Nephron (organoid): ENCODE data around the gene PPP6R1.

Experiments used
- H3K27ac Mint-ChIP-seq, 3 experiments: 2 replicates each; pipeline ENCODE4 v1.8.0; 2020; ENCODE audit warnings: mixed read lengths in 3 of 3, mild to moderate bottlenecking in 2 of 3, moderate library complexity in 1 of 3
- H3K27me3 Mint-ChIP-seq: 2 replicates; pipeline ENCODE4 v1.8.0; 2021; ENCODE audit warnings: low read depth, mild to moderate bottlenecking, moderate library complexity, mixed read lengths
- H3K36me3 Mint-ChIP-seq: 2 replicates; pipeline ENCODE4 v1.8.0; 2020; ENCODE audit warnings: low read depth, mixed read lengths
- H3K4me1 Mint-ChIP-seq: 2 replicates; pipeline ENCODE4 v1.8.0; 2020; ENCODE audit warnings: mixed read lengths
- H3K4me3 Mint-ChIP-seq, 3 experiments: 2 replicates each; pipeline ENCODE4 v1.8.0; 2020; ENCODE audit warnings: mild to moderate bottlenecking in 3 of 3, mixed read lengths in 3 of 3, moderate library complexity in 2 of 3
- H3K9me3 Mint-ChIP-seq: 2 replicates; pipeline ENCODE4 v1.8.0; 2020; ENCODE audit warnings: mixed read lengths
- CTCF ChIP-seq, 3 experiments: fragments of 200-600 bp; sonication (generic); IDR thresholded peaks; one replicate each; pipeline ENCODE4 v1.5.0; 2021; ENCODE audit warnings: antibody characterized with exemption in 3 of 3; ENCODE audit not compliant: unreplicated experiment in 3 of 3

Gene PPP6R1

DNA sequence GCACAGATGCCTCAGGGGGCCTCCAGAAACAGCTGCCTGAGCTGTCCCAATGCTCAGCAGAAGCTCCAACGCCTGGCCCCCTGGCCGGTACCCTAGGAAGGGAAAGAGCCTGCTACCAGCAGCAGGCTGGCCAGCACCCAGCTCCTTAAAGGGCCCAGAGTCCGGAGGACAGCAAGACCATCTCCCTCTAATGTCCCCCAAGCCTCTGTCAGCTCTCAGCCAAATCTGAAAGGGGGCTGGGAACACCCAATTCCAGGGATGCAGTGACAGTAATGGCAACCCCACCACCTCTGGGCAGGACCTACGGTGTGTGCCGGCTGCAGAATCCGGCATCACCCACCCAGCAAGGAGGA is 4.2 kb downstream of the PPP6R1 start:
- Mint-ChIP-seq H3K27me3 (no peaks in the 10 kb centered on the region), H3K36me3 (peaks cover 3% of the 10 kb centered on the region), H3K4me3 (peak overlapping the region; percentile 74 to 99 (median 98)), H3K9me3 (no peaks in the 10 kb centered on the region), H3K4me1 (peaks cover 44% of the 10 kb centered on the region), H3K27ac (no peak overlapping the region)
- no peak for TF ChIP-seq CTCF (IDR thresholded peaks at IDR 0.05; ENCODE audit: unreplicated experiment in 3 of 3)

- Mint-ChIP-seq H3K4me1 (peaks cover 40% of the 10 kb centered on the region), H3K27ac (peak overlapping the region in 1 of 3 experiments; percentile 38), H3K27me3 (no peaks in the 10 kb centered on the region), H3K9me3 (no peaks in the 10 kb centered on the region), H3K4me3 (peak overlapping the region; percentile 5 to 59 (median 52)), H3K36me3 (peaks cover 3% of the 10 kb centered on the region)
- TF ChIP-seq CTCF (IDR thresholded peaks at IDR 0.05; ENCODE audit: unreplicated experiment in 3 of 3) = no peak
Observed at GRCh38 chr19:55253842-55254624, 4.8 kb downstream of the PPP6R1 start.

DNA sequence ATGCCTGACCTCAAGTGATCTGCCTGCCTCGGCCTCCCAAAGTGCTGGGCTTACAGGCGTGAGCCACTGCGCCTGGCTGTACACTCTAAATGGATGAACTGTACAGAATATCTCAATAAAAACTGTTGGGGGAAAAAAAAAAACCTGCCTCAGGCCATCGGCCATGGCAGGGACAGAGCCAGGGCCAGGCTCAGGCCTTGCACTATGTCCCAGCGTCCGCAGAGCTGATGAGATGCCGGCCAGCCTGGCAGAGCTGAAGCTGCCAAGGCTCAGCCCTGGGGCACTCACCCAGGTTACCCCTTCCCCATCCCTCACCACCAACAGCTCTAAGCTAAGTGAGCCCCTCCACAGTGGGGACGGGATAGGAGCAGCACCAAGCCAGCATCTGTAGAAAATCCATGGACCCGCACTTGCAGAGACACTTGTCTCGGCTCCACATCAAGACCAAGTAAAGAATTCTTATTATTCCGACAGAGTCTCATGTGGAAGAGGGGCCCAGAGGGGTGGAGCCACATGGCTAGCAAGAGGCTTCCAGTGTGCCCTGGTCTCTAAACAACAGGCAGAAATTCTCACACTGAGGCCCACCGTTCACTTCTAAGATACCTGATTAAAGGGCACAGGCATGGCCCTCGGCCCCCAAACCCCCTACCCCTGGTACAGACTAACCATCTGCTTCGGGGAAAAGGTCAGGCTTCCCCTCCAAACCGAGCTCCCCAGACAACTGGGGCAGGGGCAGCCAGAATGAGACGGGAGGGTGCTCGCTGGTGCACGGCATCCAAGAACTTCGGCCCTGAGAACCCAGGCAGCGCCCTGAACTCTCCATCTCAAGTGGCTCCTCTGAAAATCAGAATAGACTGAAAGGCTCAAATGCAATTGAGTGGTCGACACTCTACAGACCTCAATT is 5.8 kb downstream of the PPP6R1 start:
- Mint-ChIP-seq H3K4me3 (peak overlapping the region in 2 of 3 experiments; percentile 47), H3K27ac (peak overlapping the region in 1 of 3 experiments; percentile 38), H3K9me3 (no peaks in the 10 kb centered on the region), H3K27me3 (no peaks in the 10 kb centered on the region), H3K36me3 (peaks cover 3% of the 10 kb centered on the region), H3K4me1 (peaks cover 40% of the 10 kb centered on the region)
- TF ChIP-seq CTCF (IDR thresholded peaks at IDR 0.05; ENCODE audit: unreplicated experiment in 3 of 3) = no peak

DNA sequence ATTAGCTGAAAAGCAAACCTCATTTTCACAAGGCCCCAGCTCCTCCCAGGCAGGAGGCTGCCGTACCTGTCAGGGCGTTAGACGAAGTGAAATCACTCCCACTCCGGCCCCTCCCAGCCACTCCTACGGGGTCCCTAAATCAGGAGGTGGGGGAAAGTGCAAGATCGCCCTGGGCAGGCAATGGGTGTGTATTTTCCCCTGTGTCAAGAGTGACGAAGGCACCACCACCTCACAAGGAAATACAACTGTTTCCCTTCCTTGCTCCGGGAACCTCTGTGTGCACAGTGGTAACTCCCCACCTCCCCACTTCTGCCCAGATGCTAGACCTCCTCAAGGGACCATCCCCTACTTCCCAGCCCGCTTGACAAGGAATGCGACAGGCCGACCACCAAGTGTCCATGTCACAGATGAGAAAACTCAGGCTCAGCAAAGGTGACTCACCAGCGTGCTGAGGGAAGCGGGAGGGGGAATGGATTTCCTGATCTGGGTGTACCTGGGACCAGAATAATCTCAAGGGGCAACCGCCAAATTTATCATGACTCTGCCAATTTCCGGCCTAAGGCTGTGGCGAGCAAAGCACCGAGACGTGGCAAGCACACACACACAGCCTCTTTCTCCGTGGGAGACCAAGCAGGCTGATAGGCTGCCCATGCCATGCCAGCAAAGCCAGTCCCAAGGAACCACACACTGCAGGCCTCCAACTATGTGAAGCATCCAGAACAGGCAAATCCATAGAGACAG is 7.3 kb downstream of the PPP6R1 start:
- peaks cover 28% of the 10 kb centered on the region for H3K4me1 Mint-ChIP-seq
- no peak overlapping the region for H3K27ac Mint-ChIP-seq
- no peak for TF ChIP-seq CTCF (IDR thresholded peaks at IDR 0.05; ENCODE audit: unreplicated experiment in 3 of 3)
- H3K9me3 Mint-ChIP-seq = no peaks in the 10 kb centered on the region
- peak overlapping the region in 1 of 3 experiments; percentile 27 for H3K4me3 Mint-ChIP-seq
- peaks cover 3% of the 10 kb centered on the region for H3K36me3 Mint-ChIP-seq
- no peaks in the 10 kb centered on the region for H3K27me3 Mint-ChIP-seq

GRCh38 chr19:55250262-55251036 is 8.4 kb downstream of the PPP6R1 start:
- no peaks in the 10 kb centered on the region for H3K27me3 Mint-ChIP-seq
- H3K4me1 Mint-ChIP-seq = peaks cover 17% of the 10 kb centered on the region
- no peak overlapping the region for H3K4me3 Mint-ChIP-seq
- TF ChIP-seq CTCF (IDR thresholded peaks at IDR 0.05; ENCODE audit: unreplicated experiment in 3 of 3) = no peak
- peaks cover 6% of the 10 kb centered on the region for H3K36me3 Mint-ChIP-seq
- no peak overlapping the region for H3K27ac Mint-ChIP-seq
- H3K9me3 Mint-ChIP-seq = no peaks in the 10 kb centered on the region
